ENCODE data around the gene TSPAN17. TPM values are rescaled to one million over a fixed set of nuclear protein-coding genes. Genes with fewer than 3 reads are reported as not detected.

TSPAN17 gene
- total and polyA plus RNA-seq, 9 of the 15 experiments (the other 6 are each of a cell fraction or from before 2014, with no cell fraction given) = 0.73 to 58.3 (median 34.5) TPM

DNA sequence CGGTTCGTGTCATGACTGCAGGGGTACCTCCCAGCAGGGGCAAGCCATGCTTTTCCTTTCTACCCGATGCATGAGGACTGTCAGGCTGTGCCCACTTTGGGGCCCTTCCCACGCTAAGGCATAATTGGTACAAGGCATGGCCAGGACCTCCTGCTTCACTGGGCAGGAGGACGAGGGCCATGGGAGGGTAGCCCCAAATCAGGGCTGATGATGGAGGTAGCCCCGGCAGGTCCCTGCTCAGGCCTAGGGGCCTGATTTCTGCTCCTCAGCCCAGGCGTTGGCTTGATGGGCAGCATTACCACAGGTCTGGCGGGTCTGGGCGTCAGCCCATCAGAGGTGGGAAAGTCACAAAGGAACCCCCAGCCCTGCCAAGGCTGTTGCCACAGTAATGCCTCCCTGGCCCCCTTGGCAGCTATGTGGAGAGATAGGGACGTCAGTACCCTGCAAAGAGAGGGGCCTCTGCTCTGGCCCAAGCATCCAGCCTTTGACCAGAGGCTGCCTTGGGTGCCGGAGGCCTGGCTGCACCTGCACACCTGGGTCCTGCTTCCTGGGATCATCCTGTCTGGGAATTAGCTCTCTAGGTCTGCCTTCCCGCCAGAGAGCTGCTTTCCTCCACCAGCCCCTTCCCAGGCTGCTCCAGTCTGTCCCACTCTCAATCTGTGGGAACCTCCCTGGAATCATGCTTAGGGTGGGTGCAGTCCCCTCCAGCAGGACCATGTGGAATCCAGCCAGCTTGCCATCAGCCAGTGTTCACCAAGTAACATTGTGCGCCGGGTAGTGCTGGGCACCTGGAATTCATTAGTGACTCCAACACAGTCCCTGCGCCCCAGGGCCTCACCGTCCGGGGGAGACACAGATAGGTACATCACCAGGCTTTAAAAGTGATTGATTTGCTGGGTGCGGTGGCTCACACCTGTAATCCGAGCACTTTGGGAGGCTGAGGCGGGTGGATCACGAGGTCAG lies 15.4 kb downstream of the TSPAN17 start:
- WGBS (ENCODE audit: insufficient coverage, low coverage, missing lambda C conversion rate) = 7% methylated on average over 20 of the region's 21 CpGs
- no peaks in the 10 kb centered on the region for H3K9me3 ChIP-seq (replicated peaks; ENCODE audit: control insufficient read depth, insufficient read depth, low read depth, low read length)
- no peak overlapping the region for H2AFZ ChIP-seq (ENCODE audit: low read depth, low read length)
- peaks cover 0 to 16% of the 10 kb centered on the region in 2 experiments; a peak in 2 of 5 replicates for H3K4me1 ChIP-seq (replicated peaks in 1 of 2; ENCODE audit: control insufficient read depth in 2 of 2, insufficient read depth in 2 of 2, low read length in 2 of 2)
- no peak for FAIRE-seq
- in situ Hi-C loops (cut with MboI) = loop anchor here (5.0 to 10.0 kb wide), 2 partner anchors 292 to 450 kb away; no protein-coding TSS in a partner anchor
- POLR2A ChIA-PET = interaction anchor here (1.4 kb wide), 1 partner anchor 14 kb away, joined by 4 read pairs; no protein-coding TSS in a partner anchor
- intact Hi-C loops (cut with micrococcal nuclease) = loop anchor here (10.0 kb wide), 1 partner anchor 142 kb away; no protein-coding TSS in a partner anchor
- no peak for DNase-seq (ENCODE audit: extremely low read depth in 1 of 4, low spot score in 3 of 4)
- H3K27me3 ChIP-seq (ENCODE audit: control insufficient read depth in 2 of 2, insufficient read depth in 2 of 2, low read length in 2 of 2) = peaks cover 20 to 53% of the 10 kb centered on the region in 2 experiments
- BruUV-seq (replicated peaks) = no TSS peak
- H3K27ac ChIP-seq (ENCODE audit: extremely low read depth, low read depth, low read length) = no peak overlapping the region
- no peaks in the 10 kb centered on the region for H3K79me2 ChIP-seq (ENCODE audit: control insufficient read depth, insufficient read depth, low read length)
- H3K9me1 ChIP-seq (ENCODE audit: control insufficient read depth, insufficient read depth, low read length) = no peaks in the 10 kb centered on the region
- no peak overlapping the region for H3K4me3 ChIP-seq
- peaks cover 13% of the 10 kb centered on the region; the same call in 1 of the 2 replicates for H4K20me1 ChIP-seq (replicated peaks; ENCODE audit: control insufficient read depth, insufficient read depth, low read length)
- H3K4me2 ChIP-seq (ENCODE audit: insufficient read depth, low read length) = no peak overlapping the region
- CTCF ChIA-PET (ENCODE audit: low intra/inter-chr PET ratio) = no interaction called here
- TF ChIP-seq RBBP5 (IDR thresholded peaks at IDR 0.05; ENCODE audit: borderline replicate concordance, insufficient read depth, low read length, poor library complexity, severe bottlenecking) (no peak), KLF16 (IDR thresholded peaks at IDR 0.05) (no peak), MTF1 (CRISPR knock-in tag; IDR thresholded peaks at IDR 0.05; ENCODE audit: borderline replicate concordance) (no peak), FOXJ2 (tag; IDR thresholded peaks at IDR 0.05) (no peak), U2AF1 (optimal IDR thresholded peaks at IDR 0.05; ENCODE audit: low read depth, low read length) (no peak)
- ATAC-seq = no peak
- H3K9ac ChIP-seq (ENCODE audit: insufficient read depth in 1 of 2, low read depth in 2 of 2, low read length in 2 of 2) = no peak overlapping the region
- no peaks in the 10 kb centered on the region; the same call in 2 of the 3 replicates for H3K36me3 ChIP-seq (ENCODE audit: control insufficient read depth, insufficient read depth, low read length)
